Activated CD8-positive, alpha-beta T cell treated with anti-CD3 and anti-CD28 coated beads for 36 hours (primary cell): ENCODE data around the gene LCORL. TPM values are rescaled to one million over a fixed set of nuclear protein-coding genes. Genes with fewer than 3 reads are reported as not detected.

Experiments
- ATAC-seq: fragments of 200-7000 bp; cut with Tn5 transposase; one replicate; pipeline ENCODE4 v1.10.0; 2021; ENCODE audit warnings: mild to moderate bottlenecking, moderate library complexity
- CTCF ChIA-PET: fragments of 350-600 bp; sonication (Branson Sonifier 250); formaldehyde crosslinking; loops from one replicate; lab custom pipeline; 2021; ENCODE audit warnings: antibody characterized with exemption; lab: Charles Lee
- POLR2A ChIA-PET: fragments of 350-600 bp; sonication (Branson Sonifier 250); formaldehyde crosslinking; loops from one replicate; lab custom pipeline; 2021; ENCODE audit warnings: antibody characterized with exemption; lab: Charles Lee
- DNase-seq: peaks from one replicate; pipeline ENCODE4 v3.0.0-alpha.2; 2020
- H3K27ac Mint-ChIP-seq: one replicate; pipeline ENCODE4 v1.8.0; 2021; ENCODE audit warnings: mild to moderate bottlenecking, mixed read lengths
- H3K27me3 Mint-ChIP-seq: one replicate; pipeline ENCODE4 v1.8.0; 2021; ENCODE audit warnings: mixed read lengths
- H3K36me3 Mint-ChIP-seq: one replicate; pipeline ENCODE4 v1.8.0; 2021; ENCODE audit warnings: low read depth, mixed read lengths
- H3K4me1 Mint-ChIP-seq: one replicate; pipeline ENCODE4 v1.8.0; 2021; ENCODE audit warnings: low read depth, mixed read lengths
- H3K4me3 Mint-ChIP-seq: one replicate; pipeline ENCODE4 v1.8.0; 2021; ENCODE audit warnings: mild to moderate bottlenecking, moderate library complexity, mixed read lengths
- H3K9me3 Mint-ChIP-seq: one replicate; pipeline ENCODE4 v1.8.0; 2021; ENCODE audit warnings: mixed read lengths
- intact Hi-C: fragments of 100-400 bp; cut with micrococcal nuclease; formaldehyde crosslinking; loops from one replicate; pipeline ENCODE4 v1.10.0; 2022
- total RNA-seq, 2 experiments: library from RNA; stranded (reverse); gene quantifications; one replicate each; pipeline ENCODE4 v1.2.3, GENCODE V29; 2021
- TF ChIP-seq, protein P1 (sequence below): fragments of 200-600 bp; IDR thresholded peaks from one replicate; pipeline ENCODE4 v1.8.0; 2022; ENCODE audit warnings: antibody characterized with exemption, mild to moderate bottlenecking

LCORL gene
- total RNA-seq, 2 experiments from 2014 or later: 8.9 to 10.3 TPM

DNA sequence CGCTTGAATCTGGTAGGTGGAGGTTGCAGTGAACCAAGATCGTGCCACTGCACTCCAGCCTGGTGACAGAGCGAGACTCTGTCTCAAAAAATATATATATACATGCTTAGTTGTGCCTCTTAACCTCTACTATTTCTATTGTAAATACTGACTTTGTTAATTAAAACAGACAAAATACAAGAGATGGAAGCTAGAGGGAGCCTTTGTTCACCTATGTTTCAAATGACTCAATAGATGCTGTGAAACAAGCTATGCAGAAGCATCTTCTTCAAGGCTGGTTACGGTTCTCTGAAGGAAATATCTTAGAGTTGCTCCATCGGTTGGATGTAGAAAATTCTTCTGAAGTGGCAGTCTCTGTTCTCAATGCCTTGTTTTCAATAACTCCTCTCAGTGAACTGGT, 204.5 kb downstream of the LCORL start:
- ATAC-seq (peak; percentile 72), DNase-seq (no peak)
- Mint-ChIP-seq H3K4me1 (peaks cover 12% of the 10 kb centered on the region), H3K27ac (no peak overlapping the region), H3K36me3 (peaks cover 57% of the 10 kb centered on the region), H3K4me3 (no peak overlapping the region), H3K9me3 (no peaks in the 10 kb centered on the region), H3K27me3 (peaks cover 1% of the 10 kb centered on the region)
- CTCF ChIA-PET: interaction anchor here (0.6 to 2.0 kb wide), 13 partner anchors 9 to 778 kb away, joined by 3 to 12 read pairs (median 5); no protein-coding TSS in a partner anchor
- TF ChIP-seq, protein P1, sequence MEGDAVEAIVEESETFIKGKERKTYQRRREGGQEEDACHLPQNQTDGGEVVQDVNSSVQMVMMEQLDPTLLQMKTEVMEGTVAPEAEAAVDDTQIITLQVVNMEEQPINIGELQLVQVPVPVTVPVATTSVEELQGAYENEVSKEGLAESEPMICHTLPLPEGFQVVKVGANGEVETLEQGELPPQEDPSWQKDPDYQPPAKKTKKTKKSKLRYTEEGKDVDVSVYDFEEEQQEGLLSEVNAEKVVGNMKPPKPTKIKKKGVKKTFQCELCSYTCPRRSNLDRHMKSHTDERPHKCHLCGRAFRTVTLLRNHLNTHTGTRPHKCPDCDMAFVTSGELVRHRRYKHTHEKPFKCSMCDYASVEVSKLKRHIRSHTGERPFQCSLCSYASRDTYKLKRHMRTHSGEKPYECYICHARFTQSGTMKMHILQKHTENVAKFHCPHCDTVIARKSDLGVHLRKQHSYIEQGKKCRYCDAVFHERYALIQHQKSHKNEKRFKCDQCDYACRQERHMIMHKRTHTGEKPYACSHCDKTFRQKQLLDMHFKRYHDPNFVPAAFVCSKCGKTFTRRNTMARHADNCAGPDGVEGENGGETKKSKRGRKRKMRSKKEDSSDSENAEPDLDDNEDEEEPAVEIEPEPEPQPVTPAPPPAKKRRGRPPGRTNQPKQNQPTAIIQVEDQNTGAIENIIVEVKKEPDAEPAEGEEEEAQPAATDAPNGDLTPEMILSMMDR: peak; percentile 48
- POLR2A ChIA-PET: interaction anchor here (0.7 to 1.9 kb wide), 2 partner anchors 8 to 22 kb away, joined by 3 to 7 read pairs; no protein-coding TSS in a partner anchor
- intact Hi-C loops: loop anchor here (5.0 kb wide), 1 partner anchor 775 kb away; no protein-coding TSS in a partner anchor

DNA sequence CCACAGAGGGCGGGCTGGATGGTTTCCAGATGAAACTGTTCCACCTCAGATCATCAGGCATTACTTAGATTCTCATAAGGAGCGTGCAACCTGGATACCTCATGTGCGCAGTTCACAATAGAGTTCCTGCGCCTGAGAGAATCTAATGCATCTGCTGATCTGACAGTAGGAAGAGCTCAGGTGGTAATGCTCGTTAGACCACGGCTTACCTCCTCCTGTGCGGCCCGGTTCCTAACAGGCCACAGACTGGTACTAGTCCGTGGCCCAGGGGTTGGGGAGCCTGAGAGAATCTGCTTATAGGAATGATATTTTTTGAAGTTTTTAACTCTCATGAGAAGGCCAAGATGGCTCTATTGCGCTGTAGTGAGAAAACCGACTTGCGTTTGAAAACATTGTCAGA, 205.4 kb downstream of the LCORL start:
- Mint-ChIP-seq H3K36me3 (peaks cover 56% of the 10 kb centered on the region), H3K27me3 (peaks cover 2% of the 10 kb centered on the region)

DNA sequence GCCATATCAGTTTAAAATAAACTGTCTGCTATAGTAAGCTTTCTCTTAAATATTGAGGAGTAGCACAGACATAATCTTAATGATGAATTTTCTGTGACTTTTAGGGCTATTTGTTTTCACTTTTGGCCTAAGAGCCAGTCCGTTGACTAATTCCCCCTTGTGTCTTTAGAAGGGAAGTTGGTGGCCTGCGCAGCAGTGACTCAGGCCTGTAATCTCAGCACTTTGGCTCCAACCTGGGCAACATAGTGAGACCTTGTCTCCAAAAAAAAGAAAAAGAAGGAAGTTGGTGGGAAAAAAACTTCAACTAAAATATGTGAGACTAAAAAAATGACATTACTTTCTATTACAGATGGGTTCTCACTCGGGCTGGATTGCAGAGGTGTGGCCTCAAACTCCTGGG, 207.4 kb downstream of the LCORL start:
- Mint-ChIP-seq H3K4me1 (peaks cover 15% of the 10 kb centered on the region), H3K4me3 (no peak overlapping the region), H3K9me3 (no peaks in the 10 kb centered on the region), H3K36me3 (peaks cover 61% of the 10 kb centered on the region), H3K27ac (no peak overlapping the region), H3K27me3 (peaks cover 2% of the 10 kb centered on the region)
- ChIA-PET CTCF (no interaction called here), POLR2A (no interaction called here)
- TF ChIP-seq, protein P1: no peak
- ATAC-seq (no peak), DNase-seq (no peak)
- intact Hi-C loops: loop anchor here (5.0 kb wide), 1 partner anchor 208 kb away; the partner anchor contains the start of gene LCORL

More for the DNA sequence above, 205.4 kb downstream of the LCORL start:
- ATAC-seq (no peak), DNase-seq (no peak)
- POLR2A ChIA-PET: interaction anchor here (0.7 to 1.9 kb wide), 2 partner anchors 9 to 23 kb away, joined by 3 to 7 read pairs; no protein-coding TSS in a partner anchor
- TF ChIP-seq, protein P1: no peak
- H3K4me1 Mint-ChIP-seq: peaks cover 13% of the 10 kb centered on the region
- no peak overlapping the region for H3K4me3 Mint-ChIP-seq
- CTCF ChIA-PET: interaction anchor here (1.2 to 2.0 kb wide), 6 partner anchors 11 to 779 kb away, joined by 4 to 12 read pairs (median 8); no protein-coding TSS in a partner anchor
- intact Hi-C loops: loop anchor here (5.0 kb wide), 1 partner anchor 776 kb away; no protein-coding TSS in a partner anchor
- H3K27ac Mint-ChIP-seq: no peak overlapping the region
- H3K9me3 Mint-ChIP-seq: no peaks in the 10 kb centered on the region

DNA sequence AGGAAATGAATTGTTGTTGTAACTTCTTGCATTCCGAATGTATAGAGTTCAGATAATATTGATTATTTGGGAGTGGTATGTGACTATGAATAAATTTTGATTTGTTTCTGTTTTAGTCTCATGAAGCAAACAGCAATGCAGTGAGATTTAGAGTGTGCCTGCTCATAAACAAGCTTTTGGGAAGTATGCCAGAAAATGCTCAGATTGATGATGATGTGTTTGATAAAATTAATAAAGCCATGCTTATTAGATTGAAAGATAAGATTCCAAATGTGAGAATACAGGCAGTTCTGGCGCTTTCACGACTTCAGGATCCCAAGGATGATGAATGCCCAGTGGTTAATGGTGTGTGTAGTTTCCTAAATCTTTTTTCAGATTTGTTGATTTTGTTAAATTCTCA, 208.8 kb downstream of the LCORL start:
- CTCF ChIA-PET: interaction anchor here (1.5 kb wide), 1 partner anchor 177 kb away, joined by 4 read pairs; no protein-coding TSS in a partner anchor
- H3K27me3 Mint-ChIP-seq: peaks cover 2% of the 10 kb centered on the region

More for the DNA sequence above, 208.8 kb downstream of the LCORL start:
- peaks cover 26% of the 10 kb centered on the region for H3K4me1 Mint-ChIP-seq
- no peak overlapping the region for H3K27ac Mint-ChIP-seq
- intact Hi-C loops: loop anchor here (5.0 kb wide), 1 partner anchor 210 kb away; the partner anchor contains the start of gene LCORL
- TF ChIP-seq, protein P1: no peak
- no peak for ATAC-seq
- peaks cover 63% of the 10 kb centered on the region for H3K36me3 Mint-ChIP-seq
- DNase-seq: no peak
- POLR2A ChIA-PET: interaction anchor here (0.9 kb wide), 1 partner anchor 12 kb away, joined by 3 read pairs; no protein-coding TSS in a partner anchor
- H3K4me3 Mint-ChIP-seq: peak overlapping the region; percentile 94
- no peaks in the 10 kb centered on the region for H3K9me3 Mint-ChIP-seq
